AG10803 (cell line): ENCODE results near the gene ARHGEF12.

Experiments used
- DNase-seq: peaks from one replicate; pipeline ENCODE4 v3.0.0; 2010; ENCODE audit warnings: low read depth
- H3K4me3 ChIP-seq: 2 replicates; pipeline ENCODE4 v1.5.1; 2011; ENCODE audit warnings: mild to moderate bottlenecking, low read length, control low read depth
- CTCF ChIP-seq: conservative IDR thresholded peaks from 2 replicates; pipeline ENCODE4 v1.5.1; 2011; ENCODE audit warnings: mild to moderate bottlenecking, low read length, control low read depth, inconsistent platforms

ARHGEF12 gene

GRCh38 chr11:120424185-120424969, 88.2 kb downstream of the ARHGEF12 start:
- DNase-seq = no peak
- no peak overlapping the region for H3K4me3 ChIP-seq
- TF ChIP-seq CTCF = no peak

- no peak for DNase-seq
- no peak for TF ChIP-seq CTCF
- H3K4me3 ChIP-seq = no peak overlapping the region
Measured at GRCh38 chr11:120424970-120425332, 88.7 kb downstream of the ARHGEF12 start.

DNA sequence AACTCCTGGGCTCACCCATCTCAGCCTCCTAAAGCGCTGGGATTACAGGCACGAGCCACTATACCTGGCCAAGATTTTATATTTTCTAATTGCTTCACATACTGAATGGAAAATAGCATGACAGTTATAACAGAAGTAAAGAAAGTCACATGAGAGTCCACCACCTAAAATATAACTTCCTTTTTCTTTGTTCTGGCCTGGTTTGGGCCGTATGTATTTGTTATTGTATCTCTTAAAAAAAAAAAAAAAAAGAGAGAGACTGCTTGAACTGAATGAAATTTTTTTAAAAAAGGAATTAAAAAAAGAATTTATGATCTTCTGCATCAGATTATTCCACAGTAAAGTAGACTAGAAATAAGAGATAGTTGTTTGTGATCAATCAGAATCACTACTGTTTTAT, 89.3 kb downstream of the ARHGEF12 start:
- H3K4me3 ChIP-seq = no peak overlapping the region
- no peak for TF ChIP-seq CTCF
- no peak for DNase-seq

DNA sequence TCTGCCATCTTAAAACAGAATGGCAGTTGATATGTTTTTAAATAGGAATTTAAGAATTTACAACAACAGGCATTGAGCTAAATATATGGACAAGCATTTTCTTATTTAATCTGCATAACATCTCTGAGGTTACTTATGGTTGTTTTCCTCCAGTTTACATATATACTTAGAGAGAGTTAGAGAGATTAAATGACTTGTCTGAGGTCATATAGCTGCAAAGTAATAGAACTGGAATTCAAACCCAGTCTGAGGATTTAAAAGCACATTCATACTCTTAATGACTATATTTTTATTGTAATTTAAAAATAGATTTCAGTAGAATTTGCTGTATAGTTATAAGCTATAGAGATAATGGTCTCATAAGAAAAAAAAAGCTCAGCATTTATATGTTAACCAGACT, 93.9 kb downstream of the ARHGEF12 start:
- H3K4me3 ChIP-seq = no peak overlapping the region
- no peak for DNase-seq
- TF ChIP-seq CTCF = no peak

DNA sequence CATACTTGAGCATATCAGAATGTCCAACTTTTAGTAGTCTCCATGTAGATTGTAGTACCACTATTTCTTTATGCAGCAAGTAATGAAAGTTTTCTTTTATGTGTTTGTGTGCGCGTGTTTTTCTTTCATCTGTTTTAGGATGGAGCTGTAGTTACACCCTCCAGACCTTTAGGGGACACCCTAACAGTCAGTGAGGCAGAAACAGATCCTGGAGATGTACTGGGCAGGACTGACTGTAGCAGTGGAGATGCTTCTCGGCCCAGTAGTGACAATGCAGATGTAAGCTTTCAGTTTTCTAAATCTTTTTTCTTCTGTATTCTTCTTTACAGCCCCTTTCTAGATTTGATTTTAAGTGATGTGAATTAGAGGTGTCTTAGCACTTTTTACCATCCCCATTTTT, 95.4 kb downstream of the ARHGEF12 start:
- peak; percentile 71 for DNase-seq
- H3K4me3 ChIP-seq = peak overlapping the region; percentile 16; the same call in 1 of the 2 replicates
- peak; percentile 53 for TF ChIP-seq CTCF

- peak; percentile 99 for DNase-seq
- peak overlapping the region; percentile 16; the same call in 1 of the 2 replicates for H3K4me3 ChIP-seq
- no peak for TF ChIP-seq CTCF
Measured at GRCh38 chr11:120432056-120433018, 96.1 kb downstream of the ARHGEF12 start.
